HG02642 (cell line): ENCODE measurements around the gene ACTMAP.
"Not testable (repeated sequence)": the region's sequence is repeated elsewhere in the genome, so short reads cannot be mapped to it uniquely, and the experiment has no call there.

Source experiments
- ATAC-seq: cut with Tn5 transposase; IDR thresholded peaks from one replicate; pipeline ENCODE4 v1.9.1; 2021; ENCODE audit warnings: mild to moderate bottlenecking; ENCODE audit not compliant: unreplicated experiment, poor library complexity

ACTMAP gene

GRCh38 chr19:40745402-40745780 lies 4.9 kb downstream of the ACTMAP start:
- ATAC-seq: no peak

DNA sequence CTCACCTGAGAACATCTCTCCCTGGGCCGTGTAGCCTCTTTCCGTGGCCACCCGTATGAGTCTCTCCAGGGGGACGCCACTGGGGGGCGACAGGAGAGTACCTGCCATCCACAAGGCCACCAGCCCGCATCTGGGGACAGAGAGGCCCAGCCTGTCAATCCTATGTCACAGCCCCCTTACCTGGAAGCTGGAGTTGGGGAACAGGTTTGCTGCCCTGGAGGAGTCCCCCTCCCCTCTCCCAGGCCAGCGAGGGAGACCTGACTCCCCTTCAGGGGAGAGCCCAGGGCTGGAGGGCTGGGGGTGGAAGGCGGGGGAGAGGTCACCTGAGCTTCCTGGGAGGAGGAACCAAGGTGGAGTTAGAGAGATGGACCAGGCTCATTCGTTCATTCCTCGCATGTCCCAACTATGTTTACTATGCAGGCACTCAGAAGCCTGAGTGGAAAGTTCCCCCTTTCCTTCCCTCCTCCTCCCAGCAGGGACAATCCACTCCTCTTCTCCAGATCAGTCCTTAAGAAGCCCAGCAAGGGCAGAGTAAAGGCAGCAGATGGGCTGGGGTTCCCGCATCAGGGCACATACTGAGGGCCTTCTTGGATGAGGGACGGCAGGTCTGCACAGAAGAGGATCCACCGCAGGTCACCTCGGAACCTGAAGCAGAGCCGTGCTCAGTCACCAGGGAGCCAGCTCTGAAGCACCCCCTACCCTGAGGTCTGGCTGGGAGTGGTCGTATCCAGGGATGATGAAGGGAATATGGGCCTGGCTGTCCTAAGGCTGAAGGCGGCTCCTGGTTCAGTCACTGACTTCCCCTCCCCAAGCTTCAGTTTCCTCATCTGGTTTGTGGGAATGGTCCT lies 5.5 kb downstream of the ACTMAP start:
- ATAC-seq: no peak

DNA sequence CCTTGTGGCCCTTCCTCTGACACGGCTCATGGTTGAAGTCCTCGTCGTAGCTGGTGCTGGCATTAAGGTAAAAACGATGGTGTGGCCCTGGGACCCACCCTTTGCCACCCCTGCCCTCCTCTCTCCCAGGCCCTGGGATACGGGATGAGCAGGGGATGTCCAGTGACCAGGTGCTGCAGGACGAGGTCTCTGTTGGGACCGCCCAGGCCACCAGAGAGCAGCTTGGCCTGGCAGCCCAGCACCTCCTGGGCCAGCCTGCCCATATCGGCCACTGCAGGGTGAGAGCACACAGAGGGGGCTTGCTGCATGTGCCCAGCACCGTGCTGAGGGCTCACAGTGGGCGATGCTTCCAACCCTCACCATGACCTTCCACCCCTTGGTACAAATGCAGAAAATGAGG lies 6.4 kb downstream of the ACTMAP start:
- ATAC-seq: no peak

DNA sequence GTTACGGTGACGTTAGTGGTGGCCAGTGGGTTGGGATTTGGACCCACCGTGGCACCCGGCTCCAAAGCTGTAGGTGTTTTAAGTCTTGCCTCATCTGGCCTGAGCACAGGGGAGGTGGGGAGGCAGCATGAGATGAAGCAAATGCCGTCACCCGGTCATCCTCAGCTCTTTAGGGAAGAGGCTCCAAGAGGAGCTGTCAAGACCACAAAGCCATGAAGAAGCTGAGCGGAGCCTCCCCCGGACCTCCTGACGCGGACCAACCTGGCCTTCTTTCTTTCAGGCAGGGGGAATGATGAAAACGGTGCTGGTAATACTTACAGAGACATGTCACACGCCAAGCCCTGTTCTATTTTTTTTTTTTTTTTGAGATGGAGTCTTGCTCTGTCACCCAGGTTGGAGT lies 7.4 kb downstream of the ACTMAP start:
- no peak for ATAC-seq

GRCh38 chr19:40742477-40742876 lies 7.8 kb downstream of the ACTMAP start:
- ATAC-seq: no peak

DNA sequence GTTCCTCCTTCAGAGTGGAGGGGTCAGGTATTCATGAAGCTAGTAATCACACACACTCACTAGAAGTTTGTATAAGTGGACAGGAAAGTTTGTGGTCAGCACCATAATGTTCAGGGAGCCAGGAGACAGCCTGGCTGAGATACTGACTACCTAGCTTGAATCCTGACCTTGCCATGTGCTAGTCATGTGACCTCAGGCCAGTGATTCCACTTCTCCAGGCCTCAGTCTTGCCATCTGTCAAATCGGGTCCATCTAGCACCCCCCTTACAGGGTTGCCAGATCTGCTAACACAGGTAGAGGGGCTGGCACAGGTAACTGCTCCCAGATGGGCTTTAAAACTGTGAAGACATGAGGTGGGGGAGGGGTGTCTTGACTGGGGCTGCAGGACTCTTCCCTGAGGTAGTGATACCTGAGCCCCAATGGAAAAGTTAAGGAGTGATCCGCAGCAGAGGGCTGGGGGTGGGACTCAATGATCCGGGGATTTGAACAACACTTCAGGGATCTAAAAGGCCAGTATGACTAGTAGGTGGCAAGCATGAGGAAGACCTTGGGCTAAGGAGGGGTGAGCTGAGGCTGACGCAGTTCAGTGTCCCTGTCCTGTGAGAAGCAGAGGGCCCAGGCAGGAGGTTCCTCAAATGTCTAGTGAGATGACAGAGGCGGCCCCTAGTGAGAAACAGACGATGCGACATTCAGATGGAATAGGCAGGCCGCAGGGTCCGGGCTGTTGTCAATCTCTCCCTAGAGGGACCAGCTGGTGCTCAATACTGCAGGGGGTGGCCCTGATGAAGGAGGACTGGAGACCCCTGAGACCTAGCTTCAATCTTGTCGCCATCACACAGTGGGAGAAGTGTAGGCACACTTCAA lies 8.5 kb downstream of the ACTMAP start:
- ATAC-seq: no peak

DNA sequence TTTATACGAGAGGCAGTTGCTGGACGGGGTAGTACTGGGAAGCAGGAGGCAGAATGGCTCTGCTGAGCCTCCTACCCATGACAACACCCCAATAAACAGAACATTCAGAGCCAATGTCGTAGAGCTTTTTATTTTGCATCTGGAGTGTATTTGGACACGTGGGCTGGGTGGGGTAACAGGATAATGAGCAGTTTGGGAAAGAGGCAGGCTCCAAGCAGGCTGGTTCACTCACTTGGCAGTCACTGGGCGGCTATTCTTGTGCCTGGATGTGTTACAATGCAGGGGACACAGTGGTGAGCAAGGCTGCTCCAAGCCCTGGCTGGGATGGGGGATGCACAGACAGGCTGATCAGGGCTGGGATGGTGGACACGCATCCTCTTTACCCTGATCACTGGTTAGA lies 9.5 kb downstream of the ACTMAP start:
- no peak for ATAC-seq

DNA sequence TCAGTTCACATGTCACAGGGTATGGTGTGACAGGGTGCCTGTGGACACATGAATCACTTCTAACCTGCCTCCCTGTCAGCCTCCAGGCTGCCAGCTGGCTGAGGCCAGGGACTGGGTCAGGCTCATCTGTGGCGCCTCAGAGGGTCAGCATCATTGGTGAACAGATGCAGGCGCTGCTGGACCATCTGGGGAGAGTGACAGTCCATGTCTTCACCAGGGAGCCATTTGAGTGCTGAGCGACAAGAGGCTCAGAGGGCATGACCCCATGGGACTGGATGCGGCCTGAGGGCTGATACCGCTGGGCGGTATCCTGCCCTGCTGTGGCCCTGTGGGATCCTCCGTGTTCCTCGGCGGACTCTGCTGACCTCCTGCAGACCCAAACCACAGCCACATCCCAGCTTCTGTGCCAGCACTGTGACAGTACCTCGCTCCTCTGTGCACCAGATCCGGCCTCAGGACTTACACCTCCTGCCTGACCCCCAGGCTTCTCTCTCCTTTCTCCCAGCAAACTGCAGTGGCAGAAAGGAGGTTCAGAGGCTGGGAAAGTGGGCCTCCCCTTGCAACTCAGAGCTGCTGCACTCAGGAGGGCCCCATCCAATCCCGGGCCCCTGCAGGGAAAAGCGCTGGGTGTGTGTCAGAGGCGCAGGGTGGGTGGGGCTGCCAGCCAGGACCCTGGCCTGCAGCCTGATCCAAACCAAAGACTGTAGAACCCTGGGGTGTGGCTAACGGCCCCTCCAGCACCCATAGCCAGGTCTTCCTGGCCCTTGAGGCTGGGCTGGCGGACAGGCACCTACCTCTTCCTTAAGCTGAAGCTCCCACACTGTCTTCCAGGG lies 10.2 kb downstream of the ACTMAP start:
- no peak for ATAC-seq

DNA sequence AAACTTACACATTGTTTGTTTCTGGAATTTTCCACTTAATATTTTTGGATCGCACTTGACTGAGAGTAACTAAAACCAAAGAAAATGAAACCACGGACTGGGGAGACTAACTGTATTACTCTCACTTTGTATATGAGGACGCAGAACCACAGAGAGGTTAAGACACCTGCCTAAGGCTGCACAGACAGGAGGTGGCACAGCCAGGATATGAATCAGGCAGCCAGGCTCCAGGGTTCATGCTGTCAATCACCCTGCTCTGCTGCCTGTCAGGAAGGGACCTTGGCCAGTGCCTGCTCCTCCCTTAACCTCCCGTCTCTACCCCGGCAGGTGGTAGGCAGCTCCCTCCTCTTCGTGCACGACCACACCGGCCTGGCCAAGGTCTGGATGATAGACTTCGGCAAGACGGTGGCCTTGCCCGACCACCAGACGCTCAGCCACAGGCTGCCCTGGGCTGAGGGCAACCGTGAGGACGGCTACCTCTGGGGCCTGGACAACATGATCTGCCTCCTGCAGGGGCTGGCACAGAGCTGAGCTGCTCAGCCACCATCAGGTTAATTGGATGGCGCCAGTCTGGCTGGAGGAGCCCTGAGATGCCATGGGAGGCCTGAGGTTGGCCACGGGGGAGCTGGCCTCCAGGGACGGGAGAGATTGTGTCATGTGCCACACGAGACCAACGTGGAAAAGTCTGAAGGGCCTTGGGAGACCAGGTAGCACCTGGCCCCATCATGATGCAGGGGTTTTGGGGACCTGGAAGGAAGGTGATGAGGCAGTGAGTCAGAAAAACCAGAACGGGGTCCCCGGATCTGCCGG lies 11.0 kb downstream of the ACTMAP start:
- no peak for ATAC-seq

GRCh38 chr19:40737102-40737644 lies 13.1 kb downstream of the ACTMAP start:
- ATAC-seq: no peak

GRCh38 chr19:40736661-40737060 lies 13.6 kb downstream of the ACTMAP start:
- ATAC-seq: no peak

DNA sequence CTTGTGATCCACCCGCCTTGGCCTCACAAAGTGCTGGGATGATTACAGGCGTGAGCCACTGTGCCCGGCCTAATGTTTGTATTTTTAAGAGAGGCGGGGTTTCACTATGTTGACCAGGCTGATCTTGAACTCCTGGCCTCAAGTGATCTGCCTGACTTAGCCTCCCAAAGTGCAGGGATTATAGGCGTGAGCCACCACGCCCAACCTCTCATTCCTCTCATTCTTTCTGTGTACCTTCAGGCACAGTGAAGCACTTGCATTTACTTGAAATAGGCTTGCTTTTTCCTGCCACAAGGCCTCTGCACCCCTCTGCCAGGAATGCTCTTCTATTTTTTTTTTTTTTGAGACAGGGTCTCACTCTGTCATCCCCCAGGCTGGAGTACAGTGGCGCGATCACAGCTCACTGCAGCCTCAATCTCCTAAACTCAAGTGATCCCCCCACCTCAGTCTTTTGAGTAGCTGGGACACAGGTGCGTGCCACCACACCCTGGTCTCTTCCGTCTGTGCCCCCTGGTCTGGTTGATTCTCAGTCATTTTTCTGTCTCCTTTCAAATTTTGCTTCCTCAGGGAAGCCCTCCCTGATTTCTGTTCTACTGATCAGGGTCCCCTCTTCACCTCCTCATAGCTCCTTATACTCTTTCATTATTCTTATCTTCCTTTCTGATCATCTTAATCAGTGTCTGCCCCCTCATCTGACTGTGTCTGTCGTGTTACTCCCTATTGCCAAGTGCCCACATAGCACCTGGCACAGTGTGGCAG lies 15.1 kb downstream of the ACTMAP start:
- ATAC-seq: no peak

- no peak for ATAC-seq
Measured at GRCh38 chr19:40733149-40733548, 17.1 kb downstream of the ACTMAP start.

GRCh38 chr19:40732304-40732703 lies 18.0 kb downstream of the ACTMAP start:
- ATAC-seq: not testable (repeated sequence)

DNA sequence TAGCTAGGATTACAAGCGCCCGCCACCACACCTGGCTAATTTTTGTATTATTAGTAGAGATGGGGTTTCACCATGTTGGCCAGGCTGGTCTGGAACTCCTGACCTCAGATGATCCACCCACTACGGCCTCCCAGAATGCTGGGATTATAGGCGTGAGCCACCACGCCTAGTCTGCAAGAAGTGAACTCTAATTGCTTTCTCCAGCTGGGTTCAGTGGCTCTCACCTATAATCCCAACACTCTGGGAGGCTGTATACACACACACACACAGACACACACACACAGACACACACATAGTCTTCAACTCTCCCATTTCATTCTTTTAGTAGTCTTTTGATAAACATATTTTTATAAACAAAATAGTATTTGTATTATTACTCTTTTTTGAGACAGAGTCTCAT lies 20.2 kb downstream of the ACTMAP start:
- not testable (repeated sequence) for ATAC-seq

GRCh38 chr19:40726279-40726678 lies 24.0 kb downstream of the ACTMAP start:
- no peak for ATAC-seq

DNA sequence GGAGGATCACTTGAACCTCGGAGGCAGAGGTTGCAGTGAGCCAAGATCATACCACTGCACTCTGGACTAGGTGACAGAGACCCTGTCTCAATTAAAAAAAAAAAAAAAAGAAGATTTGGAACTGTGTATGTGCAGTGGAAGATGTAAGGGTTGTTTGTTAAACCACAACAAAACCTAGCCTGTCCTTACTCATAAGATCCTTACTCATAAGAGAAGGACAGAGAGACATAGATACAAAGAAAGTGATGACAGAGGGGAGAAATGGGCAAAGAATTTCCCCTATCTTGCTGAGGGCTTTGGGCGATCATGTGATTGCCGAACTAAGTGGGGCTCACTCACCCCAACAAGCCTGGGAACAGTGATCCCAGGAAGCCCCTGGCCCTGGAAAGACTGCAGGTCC lies 25.4 kb downstream of the ACTMAP start:
- no peak for ATAC-seq

GRCh38 chr19:40724315-40724714 lies 26.0 kb downstream of the ACTMAP start:
- ATAC-seq: no peak
